ENCODE data around the gene GUCA2B. TPM values are rescaled to one million over a fixed set of nuclear protein-coding genes. Genes with fewer than 3 reads are reported as not detected.

GUCA2B gene
- total RNA-seq, 2 experiments from 2014 or later: not detected

DNA sequence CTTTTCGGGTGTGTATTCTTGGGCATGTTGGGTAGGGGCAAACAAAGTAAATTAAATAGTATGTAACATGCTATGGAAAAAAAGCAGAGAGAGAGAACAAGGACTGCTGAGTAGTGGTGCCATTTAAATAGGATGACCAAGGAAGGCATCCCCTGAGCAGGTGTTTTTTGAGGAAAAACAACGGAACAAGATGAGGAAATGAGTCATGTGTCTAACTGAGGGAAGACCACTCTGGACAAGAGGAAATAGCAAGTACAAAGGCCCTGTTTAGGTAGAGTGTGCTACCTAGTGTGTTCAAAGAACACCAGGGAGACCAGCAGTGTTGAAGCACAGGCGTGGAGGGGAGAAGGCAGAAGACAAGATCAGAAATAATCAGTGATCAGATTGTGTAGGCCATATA is 31.4 kb downstream of the GUCA2B start:
- no peaks in the 10 kb centered on the region for H3K9me3 Mint-ChIP-seq
- H3K4me1 Mint-ChIP-seq (ENCODE audit: low read depth): peaks cover 6% of the 10 kb centered on the region

DNA sequence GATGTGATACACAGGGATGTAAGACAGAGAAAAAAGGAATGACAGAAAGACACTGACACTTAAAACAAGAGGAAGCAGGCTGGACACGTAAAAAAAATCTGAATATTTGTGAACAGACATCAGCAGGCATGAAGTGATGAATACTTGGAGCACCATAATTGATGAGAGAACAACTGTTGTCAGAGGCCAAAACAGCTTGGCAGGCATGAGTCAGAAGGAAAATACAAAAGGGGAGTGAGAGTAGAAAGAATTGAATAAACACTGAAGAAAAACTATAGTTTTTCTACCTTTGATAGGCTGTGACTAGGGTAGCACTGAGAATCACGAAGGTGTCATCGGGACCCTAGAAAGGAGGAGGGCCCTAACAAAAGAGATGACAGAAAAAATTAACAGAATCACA is 32.9 kb downstream of the GUCA2B start:
- no peak for DNase-seq
- CTCF ChIA-PET: no interaction called here
- no peaks in the 10 kb centered on the region for H3K9me3 Mint-ChIP-seq
- peak overlapping the region; percentile 42 for H3K27ac Mint-ChIP-seq
- no peak overlapping the region for H3K4me3 Mint-ChIP-seq
- intact Hi-C loops (cut with micrococcal nuclease): no loop called here
- H3K4me1 Mint-ChIP-seq (ENCODE audit: low read depth): peaks cover 6% of the 10 kb centered on the region
- peaks cover 7% of the 10 kb centered on the region for H3K36me3 Mint-ChIP-seq (ENCODE audit: low read depth)
- no peaks in the 10 kb centered on the region for H3K27me3 Mint-ChIP-seq (ENCODE audit: low read depth)

More for the DNA sequence above, 31.4 kb downstream of the GUCA2B start:
- DNase-seq: no peak
- intact Hi-C loops (cut with micrococcal nuclease): no loop called here
- Mint-ChIP-seq H3K27me3 (ENCODE audit: low read depth) (no peaks in the 10 kb centered on the region), H3K27ac (no peak overlapping the region), H3K36me3 (ENCODE audit: low read depth) (peaks cover 7% of the 10 kb centered on the region), H3K4me3 (no peak overlapping the region)
- CTCF ChIA-PET: interaction anchor here (1.8 kb wide), 1 partner anchor 11 kb away, joined by 8 read pairs; no protein-coding TSS in a partner anchor

DNA sequence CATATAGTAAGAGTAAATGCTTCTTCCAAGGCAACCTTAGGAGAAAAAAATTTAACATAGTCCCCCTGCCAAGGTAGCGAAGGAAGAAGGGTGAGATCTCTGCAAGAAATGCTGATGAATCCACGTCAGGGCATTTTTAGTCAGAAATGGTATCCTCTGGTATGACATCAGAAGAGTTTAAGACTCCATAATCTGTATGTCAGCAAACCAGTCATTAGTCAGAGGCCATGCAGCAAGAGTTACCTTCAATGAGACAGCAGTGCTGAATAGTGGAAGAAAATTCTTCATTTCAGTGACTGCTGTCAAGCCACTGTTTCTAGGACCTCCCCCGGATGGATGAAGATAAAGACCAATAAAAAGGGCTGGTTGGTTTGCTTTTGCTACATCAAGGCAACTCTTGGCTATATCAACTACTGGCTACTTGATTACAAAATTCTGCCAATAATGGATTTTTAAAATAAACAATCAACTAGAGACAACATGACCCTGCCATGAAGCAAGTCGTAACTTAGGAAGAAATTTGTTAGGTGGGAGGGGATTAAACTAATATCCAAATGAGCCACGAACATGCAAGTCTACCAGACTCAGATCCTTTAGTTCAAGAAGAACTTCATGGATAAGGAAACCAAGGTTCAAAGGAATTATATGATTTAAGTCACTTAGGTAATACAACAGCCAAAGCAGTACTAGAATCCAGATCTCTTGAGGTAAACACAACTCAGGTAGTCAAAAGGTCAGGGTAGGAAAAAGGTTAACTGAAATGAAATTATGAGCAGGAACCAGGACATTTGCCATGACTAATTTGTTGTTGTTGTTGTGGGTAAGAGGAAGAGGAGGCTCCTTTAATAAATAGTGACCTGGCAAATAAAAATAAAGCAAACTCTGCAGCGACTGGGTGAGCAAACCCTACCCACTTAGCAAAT is 37.0 kb downstream of the GUCA2B start:
- H3K27ac Mint-ChIP-seq: no peak overlapping the region
- intact Hi-C loops (cut with micrococcal nuclease): no loop called here
- peaks cover 6% of the 10 kb centered on the region for H3K4me1 Mint-ChIP-seq (ENCODE audit: low read depth)
- no peak for DNase-seq
- peaks cover 6% of the 10 kb centered on the region for H3K36me3 Mint-ChIP-seq (ENCODE audit: low read depth)
- H3K9me3 Mint-ChIP-seq: no peaks in the 10 kb centered on the region
- H3K27me3 Mint-ChIP-seq (ENCODE audit: low read depth): no peaks in the 10 kb centered on the region
- no peak overlapping the region for H3K4me3 Mint-ChIP-seq
- CTCF ChIA-PET: no interaction called here

DNA sequence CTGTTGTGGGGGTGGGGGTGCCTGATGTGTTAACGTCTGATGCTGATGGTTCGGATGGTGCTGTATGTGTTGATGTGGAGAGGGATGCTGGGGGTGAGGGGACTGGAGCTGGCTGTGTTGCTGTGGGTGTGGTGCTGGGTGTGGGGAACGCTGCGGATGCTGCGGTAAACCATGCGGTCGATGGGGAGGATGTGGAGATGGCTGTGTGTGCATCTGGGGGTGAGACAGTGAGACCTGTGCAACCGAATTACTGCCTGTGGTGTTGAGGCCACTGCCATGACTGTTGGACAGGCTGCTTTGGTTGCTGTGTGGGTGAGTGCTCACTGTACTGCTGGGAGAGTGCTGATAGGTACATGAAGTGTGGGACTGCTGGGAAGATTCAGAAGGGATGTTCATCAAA is 38.1 kb downstream of the GUCA2B start:
- Mint-ChIP-seq H3K4me1 (ENCODE audit: low read depth) (peaks cover 2% of the 10 kb centered on the region), H3K4me3 (no peak overlapping the region), H3K27me3 (ENCODE audit: low read depth) (no peaks in the 10 kb centered on the region), H3K27ac (no peak overlapping the region), H3K9me3 (no peaks in the 10 kb centered on the region), H3K36me3 (ENCODE audit: low read depth) (peaks cover 6% of the 10 kb centered on the region)
- intact Hi-C loops (cut with micrococcal nuclease): no loop called here
- CTCF ChIA-PET: no interaction called here
- DNase-seq: no peak

DNA sequence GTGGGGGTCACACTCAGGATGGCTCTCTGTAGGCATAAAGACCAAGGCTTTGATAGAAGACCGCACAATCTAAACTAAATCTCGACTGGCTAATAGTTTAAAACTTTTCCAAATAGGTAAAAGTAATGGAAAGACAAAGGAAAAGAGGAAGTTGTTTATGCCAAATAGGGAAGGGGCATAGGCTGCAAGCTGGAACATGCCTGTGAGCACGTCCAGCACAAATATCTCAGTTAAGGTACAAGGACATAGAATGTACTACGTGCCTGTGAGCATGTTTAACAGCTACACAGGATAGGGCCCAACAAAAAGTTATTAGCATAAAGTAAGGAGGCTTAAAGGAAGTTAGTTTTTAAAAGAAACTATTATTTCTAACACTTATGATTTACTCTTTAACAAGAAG is 38.9 kb downstream of the GUCA2B start:
- intact Hi-C loops (cut with micrococcal nuclease): no loop called here
- no peaks in the 10 kb centered on the region for H3K4me1 Mint-ChIP-seq (ENCODE audit: low read depth)
- H3K27ac Mint-ChIP-seq: no peak overlapping the region
- DNase-seq: no peak
- no peak overlapping the region for H3K4me3 Mint-ChIP-seq
- peaks cover 8% of the 10 kb centered on the region for H3K36me3 Mint-ChIP-seq (ENCODE audit: low read depth)
- CTCF ChIA-PET: interaction anchor here (0.8 kb wide), 1 partner anchor 20 kb away, joined by 4 read pairs; no protein-coding TSS in a partner anchor
- no peaks in the 10 kb centered on the region for H3K27me3 Mint-ChIP-seq (ENCODE audit: low read depth)
- H3K9me3 Mint-ChIP-seq: no peaks in the 10 kb centered on the region

DNA sequence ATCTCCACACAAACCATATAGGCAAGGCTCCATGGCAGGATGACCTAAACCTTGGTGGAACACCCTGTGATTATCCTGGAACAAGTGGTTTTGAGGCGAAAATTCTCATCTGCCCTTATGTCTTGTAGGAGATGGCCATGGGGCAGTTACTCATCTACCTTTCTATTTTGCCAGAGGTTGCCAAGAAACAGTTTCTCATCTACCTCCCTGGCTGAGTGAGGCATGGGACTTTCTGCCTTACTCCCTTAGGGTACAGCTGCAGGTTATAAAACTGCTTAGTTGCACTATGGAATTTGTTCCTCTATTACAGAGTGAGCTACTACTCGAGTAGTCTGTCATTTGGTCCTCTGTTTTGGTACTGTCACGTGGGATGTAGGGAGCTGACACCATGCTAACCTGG is 42.6 kb downstream of the GUCA2B start:
- DNase-seq: no peak
- CTCF ChIA-PET: no interaction called here
- H3K4me3 Mint-ChIP-seq: no peak overlapping the region
- H3K27ac Mint-ChIP-seq: no peak overlapping the region
- no peaks in the 10 kb centered on the region for H3K4me1 Mint-ChIP-seq (ENCODE audit: low read depth)
- intact Hi-C loops (cut with micrococcal nuclease): no loop called here
- H3K9me3 Mint-ChIP-seq: no peaks in the 10 kb centered on the region
- peaks cover 15% of the 10 kb centered on the region for H3K36me3 Mint-ChIP-seq (ENCODE audit: low read depth)
- H3K27me3 Mint-ChIP-seq (ENCODE audit: low read depth): no peaks in the 10 kb centered on the region

DNA sequence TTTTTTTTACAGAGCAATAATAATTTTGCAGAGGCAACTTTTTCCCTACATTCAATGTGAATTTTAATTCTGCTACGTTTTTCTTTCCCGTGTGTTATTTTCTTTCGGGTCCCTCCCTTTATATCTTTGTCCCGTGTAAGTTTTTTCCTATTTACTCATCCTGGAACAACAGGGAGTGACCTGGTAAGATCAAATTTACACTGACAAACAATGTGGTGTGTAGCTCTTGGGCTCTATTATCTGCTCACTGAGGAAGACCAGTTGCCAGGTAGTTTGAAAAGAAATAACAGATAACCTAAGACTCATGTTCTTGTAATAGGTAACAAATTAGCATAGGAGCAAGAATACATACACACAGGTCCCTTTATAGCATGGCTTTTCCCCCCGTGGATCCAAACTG is 45.0 kb downstream of the GUCA2B start:
- CTCF ChIA-PET: interaction anchor here (0.8 kb wide), 1 partner anchor 28 kb away, joined by 3 read pairs; no protein-coding TSS in a partner anchor
- Mint-ChIP-seq H3K4me1 (ENCODE audit: low read depth) (no peaks in the 10 kb centered on the region), H3K27me3 (ENCODE audit: low read depth) (no peaks in the 10 kb centered on the region), H3K9me3 (peaks cover 9% of the 10 kb centered on the region), H3K27ac (no peak overlapping the region), H3K36me3 (ENCODE audit: low read depth) (peaks cover 26% of the 10 kb centered on the region), H3K4me3 (no peak overlapping the region)
- no peak for DNase-seq
- intact Hi-C loops (cut with micrococcal nuclease): no loop called here

DNA sequence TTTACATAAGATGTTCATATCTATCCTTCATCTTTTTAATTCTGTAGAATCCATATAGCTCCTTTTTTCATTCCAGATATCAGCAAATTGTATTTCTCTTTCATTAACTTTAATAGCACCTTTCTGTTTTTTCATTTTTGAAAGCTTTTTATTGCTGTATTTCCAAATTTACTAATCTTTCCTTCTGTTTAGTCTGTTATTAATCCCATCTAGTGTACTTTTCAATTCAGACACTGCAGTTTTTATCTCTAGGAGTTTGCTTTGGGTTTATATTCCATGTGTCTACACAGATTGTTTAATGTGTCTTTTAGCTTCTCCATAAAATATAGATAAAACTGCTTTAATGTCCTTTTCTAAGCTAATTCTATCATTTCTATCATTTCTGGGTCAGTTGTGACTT is 48.8 kb downstream of the GUCA2B start:
- peaks cover 14% of the 10 kb centered on the region for H3K9me3 Mint-ChIP-seq
- H3K27me3 Mint-ChIP-seq (ENCODE audit: low read depth): no peaks in the 10 kb centered on the region
- no peak for DNase-seq
- CTCF ChIA-PET: interaction anchor here (1.4 kb wide), 1 partner anchor 29 kb away, joined by 3 read pairs; no protein-coding TSS in a partner anchor
- peaks cover 47% of the 10 kb centered on the region for H3K36me3 Mint-ChIP-seq (ENCODE audit: low read depth)
- intact Hi-C loops (cut with micrococcal nuclease): no loop called here
- H3K4me3 Mint-ChIP-seq: no peak overlapping the region
- no peak overlapping the region for H3K27ac Mint-ChIP-seq
- H3K4me1 Mint-ChIP-seq (ENCODE audit: low read depth): no peaks in the 10 kb centered on the region

Other genes starting within 250 kb of the GUCA2B start
- 10 to 100 TPM; 13.2 to 13.4 TPM for gene HIVEP3, start 234.5 kb upstream of the GUCA2B start, total RNA-seq
- not detected for gene GUCA2A, start 11.3 kb downstream of the GUCA2B start, total RNA-seq
- gene FOXJ3, start 181.8 kb downstream of the GUCA2B start, total RNA-seq: 10 to 100 TPM; 35.6 to 37.2 TPM
- gene RIMKLA, start 227.4 kb downstream of the GUCA2B start, total RNA-seq: 1 to 10 TPM; 1.2 TPM